HUES48 (cell line): ENCODE data around the gene DFFA.
"Not testable (repeated sequence)": the region's sequence is repeated elsewhere in the genome, so short reads cannot be mapped to it uniquely, and the experiment has no call there.

Experiments used
- H3K27ac ChIP-seq: one replicate; pipeline ENCODE4 v1.7.0; 2013; ENCODE audit warnings: low read depth, low read length, inconsistent platforms
- H3K27me3 ChIP-seq: 2 replicates; pipeline ENCODE4 v1.6.1; 2013; ENCODE audit warnings: mild to moderate bottlenecking, low read length; ENCODE audit not compliant: control insufficient read depth, insufficient read depth
- H3K36me3 ChIP-seq: 2 replicates; pipeline ENCODE4 v1.6.1; 2013; ENCODE audit warnings: low read length; ENCODE audit not compliant: control insufficient read depth, insufficient read depth
- H3K4me1 ChIP-seq: 2 replicates; pipeline ENCODE4 v1.6.1; 2013; ENCODE audit warnings: mild to moderate bottlenecking, low read length; ENCODE audit not compliant: control insufficient read depth, insufficient read depth
- H3K4me3 ChIP-seq: 2 replicates; pipeline ENCODE4 v1.5.1; 2013; ENCODE audit warnings: mild to moderate bottlenecking, low read depth, low read length
- H3K9ac ChIP-seq: 2 replicates; pipeline ENCODE4 v1.6.1; 2013; ENCODE audit warnings: mild to moderate bottlenecking, low read depth, low read length, moderate library complexity
- H3K9me3 ChIP-seq: 2 replicates; pipeline ENCODE4 v1.6.1; 2013; ENCODE audit warnings: low read length; ENCODE audit not compliant: control insufficient read depth, insufficient read depth

The DFFA gene

GRCh38 chr1:10440305-10440704, 32.0 kb downstream of the DFFA start:
- Histone ChIP-seq H3K36me3 (no peaks in the 10 kb centered on the region), H3K4me1 (no peaks in the 10 kb centered on the region), H3K27me3 (no peaks in the 10 kb centered on the region), H3K27ac (no peak overlapping the region), H3K9me3 (no peaks in the 10 kb centered on the region), H3K9ac (no peak overlapping the region), H3K4me3 (no peak overlapping the region)

GRCh38 chr1:10438677-10439163, 33.6 kb downstream of the DFFA start:
- H3K9me3 ChIP-seq: no peaks in the 10 kb centered on the region
- H3K27me3 ChIP-seq: no peaks in the 10 kb centered on the region
- no peak overlapping the region for H3K4me3 ChIP-seq
- H3K27ac ChIP-seq: no peak overlapping the region
- H3K9ac ChIP-seq: no peak overlapping the region
- no peaks in the 10 kb centered on the region for H3K36me3 ChIP-seq
- H3K4me1 ChIP-seq: no peaks in the 10 kb centered on the region

GRCh38 chr1:10437052-10437451, 35.3 kb downstream of the DFFA start:
- no peaks in the 10 kb centered on the region for H3K36me3 ChIP-seq
- H3K4me3 ChIP-seq: no peak overlapping the region
- no peak overlapping the region for H3K9ac ChIP-seq
- H3K9me3 ChIP-seq: no peaks in the 10 kb centered on the region
- H3K27me3 ChIP-seq: no peaks in the 10 kb centered on the region
- H3K27ac ChIP-seq: no peak overlapping the region
- H3K4me1 ChIP-seq: no peaks in the 10 kb centered on the region

GRCh38 chr1:10434590-10434989, 37.7 kb downstream of the DFFA start:
- H3K4me3 ChIP-seq: no peak overlapping the region
- no peak overlapping the region for H3K27ac ChIP-seq
- H3K36me3 ChIP-seq: no peaks in the 10 kb centered on the region
- no peak overlapping the region for H3K9ac ChIP-seq
- H3K9me3 ChIP-seq: no peaks in the 10 kb centered on the region
- no peaks in the 10 kb centered on the region for H3K4me1 ChIP-seq
- no peaks in the 10 kb centered on the region for H3K27me3 ChIP-seq

- H3K36me3 ChIP-seq: no peaks in the 10 kb centered on the region
- H3K9me3 ChIP-seq: no peaks in the 10 kb centered on the region
- no peaks in the 10 kb centered on the region for H3K27me3 ChIP-seq
- no peak overlapping the region for H3K27ac ChIP-seq
- H3K9ac ChIP-seq: no peak overlapping the region
- H3K4me3 ChIP-seq: no peak overlapping the region
- H3K4me1 ChIP-seq: no peaks in the 10 kb centered on the region
Measured at GRCh38 chr1:10433790-10434189, 38.5 kb downstream of the DFFA start.

GRCh38 chr1:10432910-10433700, 39.2 kb downstream of the DFFA start:
- Histone ChIP-seq H3K9ac (no peak overlapping the region), H3K4me3 (no peak overlapping the region), H3K4me1 (no peaks in the 10 kb centered on the region), H3K27ac (no peak overlapping the region), H3K36me3 (no peaks in the 10 kb centered on the region), H3K9me3 (no peaks in the 10 kb centered on the region), H3K27me3 (no peaks in the 10 kb centered on the region)

GRCh38 chr1:10431070-10431730, 41.1 kb downstream of the DFFA start:
- Histone ChIP-seq H3K4me1 (no peaks in the 10 kb centered on the region), H3K9me3 (no peaks in the 10 kb centered on the region), H3K4me3 (peak overlapping the region; percentile 77), H3K27me3 (no peaks in the 10 kb centered on the region), H3K9ac (peak overlapping the region; percentile 58; the same call in 1 of the 2 replicates), H3K27ac (peak overlapping the region; percentile 98), H3K36me3 (no peaks in the 10 kb centered on the region)

GRCh38 chr1:10430216-10431069, 41.9 kb downstream of the DFFA start, which contains the start of gene CENPS:
Gene CENPS (plus strand): TSS chr1:10430433. CDS start chr1:10430518, 85 bp downstream.
- Histone ChIP-seq H3K27me3 (no peaks in the 10 kb centered on the region), H3K36me3 (no peaks in the 10 kb centered on the region), H3K4me1 (no peaks in the 10 kb centered on the region), H3K4me3 (peak within 1 kb of the TSS; percentile 77), H3K9me3 (no peaks in the 10 kb centered on the region), H3K9ac (peak within 1 kb of the TSS; percentile 93), H3K27ac (peak within 1 kb of the TSS; percentile 98)

GRCh38 chr1:10429868-10430215, 42.5 kb downstream of the DFFA start:
- no peaks in the 10 kb centered on the region for H3K4me1 ChIP-seq
- peak overlapping the region; percentile 77 for H3K4me3 ChIP-seq
- H3K9me3 ChIP-seq: no peaks in the 10 kb centered on the region
- H3K27ac ChIP-seq: peak overlapping the region; percentile 98
- no peaks in the 10 kb centered on the region for H3K36me3 ChIP-seq
- H3K27me3 ChIP-seq: no peaks in the 10 kb centered on the region
- H3K9ac ChIP-seq: peak overlapping the region; percentile 93

GRCh38 chr1:10428984-10429383, 43.3 kb downstream of the DFFA start:
- H3K27ac ChIP-seq: no peak overlapping the region
- no peaks in the 10 kb centered on the region for H3K4me1 ChIP-seq
- no peaks in the 10 kb centered on the region for H3K36me3 ChIP-seq

GRCh38 chr1:10426535-10426848, 45.8 kb downstream of the DFFA start:
- H3K27ac ChIP-seq, H3K36me3 ChIP-seq, H3K4me3 ChIP-seq, H3K9ac ChIP-seq, H3K27me3 ChIP-seq, H3K4me1 ChIP-seq, H3K9me3 ChIP-seq: not testable (repeated sequence)

More at GRCh38 chr1:10428984-10429383, 43.3 kb downstream of the DFFA start:
- Histone ChIP-seq H3K9ac (no peak overlapping the region), H3K4me3 (no peak overlapping the region), H3K27me3 (no peaks in the 10 kb centered on the region), H3K9me3 (no peaks in the 10 kb centered on the region)
